HG03432 (cell line): ENCODE measurements around the gene TNFRSF13B.
"Not testable (repeated sequence)": the region's sequence is repeated elsewhere in the genome, so short reads cannot be mapped to it uniquely, and the experiment has no call there.

Experiments
- ATAC-seq: cut with Tn5 transposase; IDR thresholded peaks from one replicate; pipeline ENCODE4 v1.9.1; 2021; ENCODE audit warnings: mild to moderate bottlenecking, moderate library complexity; ENCODE audit not compliant: unreplicated experiment

TNFRSF13B gene

GRCh38 chr17:17007891-17008290 is 36.0 kb upstream of the TNFRSF13B start:
- ATAC-seq, result not testable (repeated sequence)

GRCh38 chr17:17004997-17005614 is 33.2 kb upstream of the TNFRSF13B start:
- not testable (repeated sequence) for ATAC-seq

- no peak for ATAC-seq
Observed at GRCh38 chr17:17004251-17004996, 32.5 kb upstream of the TNFRSF13B start.

GRCh38 chr17:17002731-17003715 is 31.1 kb upstream of the TNFRSF13B start:
- ATAC-seq, result not testable (repeated sequence)

- ATAC-seq, result peak; percentile 67
Observed at GRCh38 chr17:17001874-17002520, 30.1 kb upstream of the TNFRSF13B start.

- no peak for ATAC-seq
Observed at GRCh38 chr17:17001076-17001777, 29.3 kb upstream of the TNFRSF13B start.

- no peak for ATAC-seq
Observed at GRCh38 chr17:16999931-17000625, 28.2 kb upstream of the TNFRSF13B start.

GRCh38 chr17:16997514-16998429 is 25.9 kb upstream of the TNFRSF13B start:
- no peak for ATAC-seq

GRCh38 chr17:16996726-16997125 is 24.8 kb upstream of the TNFRSF13B start:
- ATAC-seq, result not testable (repeated sequence)

GRCh38 chr17:16995930-16996329 is 24.0 kb upstream of the TNFRSF13B start:
- no peak for ATAC-seq

- no peak for ATAC-seq
Observed at GRCh38 chr17:16994631-16995030, 22.7 kb upstream of the TNFRSF13B start.

- no peak for ATAC-seq
Observed at GRCh38 chr17:16991349-16992009, 19.6 kb upstream of the TNFRSF13B start.

GRCh38 chr17:16989953-16990860 is 18.3 kb upstream of the TNFRSF13B start:
- ATAC-seq, result no peak

- peak; percentile 31 for ATAC-seq
Observed at GRCh38 chr17:16989230-16989952, 17.5 kb upstream of the TNFRSF13B start.

- peak; percentile 4 for ATAC-seq
Observed at GRCh38 chr17:16988749-16989229, 16.9 kb upstream of the TNFRSF13B start.
